Neural cell (in vitro differentiated cells): ENCODE data around the gene CCDC102A.

Source experiments
- CTCF ChIP-seq: fragments of 450-650 bp; IDR thresholded peaks from 2 replicates; pipeline ENCODE4 v1.5.1; 2014; ENCODE audit warnings: antibody characterized with exemption, mild to moderate bottlenecking, moderate library complexity; ENCODE audit not compliant: poor library complexity, severe bottlenecking
- RAD21 ChIP-seq: fragments of 450-650 bp; conservative IDR thresholded peaks from 2 replicates; pipeline ENCODE4 v1.6.1; 2014; ENCODE audit warnings: antibody characterized with exemption, mild to moderate bottlenecking, moderate library complexity
- REST ChIP-seq: IDR thresholded peaks from 2 replicates; pipeline ENCODE4 v1.6.1; 2012; ENCODE audit warnings: borderline replicate concordance

- TF ChIP-seq RAD21: no peak
- no peak for TF ChIP-seq CTCF
- no peak for TF ChIP-seq REST
These were observed 34.1 kb upstream of the CCDC102A start for GRCh38 chr16:57570301-57571070.
